HG02610 (cell line): ENCODE data around the gene FAM53A.
A peak's percentile ranks its signal among the peaks of the same experiment; 100 is the strongest.
"Not testable (repeated sequence)": the region's sequence is repeated elsewhere in the genome, so short reads cannot be mapped to it uniquely, and the experiment has no call there.

Experiments
- ATAC-seq: cut with Tn5 transposase; IDR thresholded peaks from one replicate; pipeline ENCODE4 v1.9.1; 2021; ENCODE audit warnings: mild to moderate bottlenecking, moderate library complexity; ENCODE audit not compliant: unreplicated experiment

Gene FAM53A

DNA sequence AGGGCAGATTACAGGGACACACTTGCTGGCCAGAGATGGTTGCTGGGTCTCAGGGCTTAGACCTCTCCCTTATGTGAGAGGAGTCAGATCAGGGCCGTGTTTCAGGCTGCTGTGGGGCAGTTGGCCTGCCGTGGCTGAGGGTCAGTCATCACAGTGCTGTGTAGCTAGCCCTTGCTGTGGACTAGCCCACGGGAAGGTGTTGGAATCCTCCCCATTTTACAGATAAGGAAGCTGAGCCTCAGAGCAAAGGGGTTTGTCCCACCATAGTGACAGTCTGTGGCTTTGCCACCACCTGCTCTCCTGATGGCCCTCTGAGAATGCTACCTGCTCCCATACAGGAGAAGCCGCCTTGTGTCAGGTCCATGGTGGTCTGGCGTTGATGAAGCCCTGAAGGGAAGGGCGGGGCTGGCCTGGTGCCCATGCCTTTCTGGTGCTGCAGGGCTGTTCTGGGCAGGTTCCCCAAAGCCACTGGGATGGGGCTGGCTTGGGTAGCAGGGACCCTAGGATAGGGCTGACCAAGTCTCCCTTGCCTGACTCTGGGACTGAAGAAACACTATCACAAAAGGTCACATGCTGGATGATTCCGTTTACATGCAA is 2.4 kb upstream of the FAM53A start:
- ATAC-seq, result no peak

- no peak for ATAC-seq
These were observed 1.4 kb upstream of the FAM53A start for GRCh38 chr4:1685235-1686150.

- peak; percentile 1 for ATAC-seq
These were observed 557 bp upstream of the FAM53A start for GRCh38 chr4:1684506-1685234.

GRCh38 chr4:1683261-1683735 is 815 bp downstream of the FAM53A start:
- no peak for ATAC-seq

DNA sequence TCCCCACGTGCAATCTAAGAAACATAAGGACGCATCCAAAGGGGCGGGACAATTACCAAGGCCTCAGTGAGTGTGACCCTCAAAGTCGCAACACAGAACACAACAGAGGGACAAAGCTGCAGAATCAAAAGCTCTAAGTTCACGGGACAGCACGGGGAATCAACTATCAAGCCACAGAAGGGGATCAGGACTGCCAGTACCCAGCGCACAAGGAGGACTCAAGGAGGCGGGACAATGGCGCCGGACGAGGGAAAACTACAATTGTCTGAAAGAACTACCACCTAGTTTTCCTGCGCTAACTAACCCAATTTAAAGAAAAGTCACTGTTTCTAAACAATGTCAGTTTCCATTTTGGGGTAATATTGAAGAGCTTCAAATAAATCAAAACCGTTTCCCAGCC is 1.3 kb downstream of the FAM53A start:
- no peak for ATAC-seq

- no peak for ATAC-seq
These were observed 5.9 kb downstream of the FAM53A start for GRCh38 chr4:1678244-1678643.

DNA sequence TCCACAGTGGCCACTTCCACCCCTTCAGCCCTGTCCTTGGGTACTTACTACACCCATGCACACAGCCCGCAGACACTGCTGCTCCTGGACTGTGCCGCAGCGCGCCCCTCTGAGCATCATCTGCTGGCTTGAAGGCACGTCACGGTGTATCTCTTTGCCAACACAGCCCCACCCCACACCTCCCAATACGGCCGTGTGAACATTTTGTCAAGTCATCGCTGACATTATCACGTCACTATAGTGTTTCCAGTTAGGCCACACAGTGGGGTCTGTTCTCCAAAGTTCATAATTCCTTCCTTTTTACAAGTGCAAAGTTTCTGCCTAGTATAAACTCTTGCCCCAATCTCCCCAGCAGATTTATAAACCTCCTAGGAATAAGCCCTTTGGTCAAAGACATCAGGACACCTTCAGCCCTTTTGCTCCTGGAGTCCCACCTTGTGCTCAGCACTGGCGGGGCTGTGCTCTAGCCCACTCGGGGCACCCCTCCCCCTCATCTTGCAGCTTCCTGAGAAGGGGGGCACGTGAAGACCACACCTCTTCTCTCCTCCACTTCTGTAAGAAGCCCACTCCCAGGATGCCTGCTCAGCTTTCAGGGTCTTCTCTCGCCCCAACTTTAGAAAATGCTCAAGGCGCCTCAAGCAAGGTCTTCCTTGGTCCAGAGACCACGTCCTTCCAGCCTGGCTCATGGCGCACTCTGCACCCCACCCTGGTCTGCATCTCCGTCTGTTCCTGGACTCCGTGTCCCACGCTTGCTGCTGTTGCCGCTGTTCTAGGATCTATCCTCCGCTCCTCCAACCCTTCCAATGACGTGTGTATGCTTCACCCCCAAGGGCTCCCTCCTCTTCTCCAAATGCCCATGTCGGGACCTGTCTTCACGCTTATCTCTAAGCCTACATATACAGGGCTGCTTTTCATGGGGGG is 7.2 kb downstream of the FAM53A start:
- no peak for ATAC-seq

- no peak for ATAC-seq
These were observed 8.3 kb downstream of the FAM53A start for GRCh38 chr4:1675802-1676137.

DNA sequence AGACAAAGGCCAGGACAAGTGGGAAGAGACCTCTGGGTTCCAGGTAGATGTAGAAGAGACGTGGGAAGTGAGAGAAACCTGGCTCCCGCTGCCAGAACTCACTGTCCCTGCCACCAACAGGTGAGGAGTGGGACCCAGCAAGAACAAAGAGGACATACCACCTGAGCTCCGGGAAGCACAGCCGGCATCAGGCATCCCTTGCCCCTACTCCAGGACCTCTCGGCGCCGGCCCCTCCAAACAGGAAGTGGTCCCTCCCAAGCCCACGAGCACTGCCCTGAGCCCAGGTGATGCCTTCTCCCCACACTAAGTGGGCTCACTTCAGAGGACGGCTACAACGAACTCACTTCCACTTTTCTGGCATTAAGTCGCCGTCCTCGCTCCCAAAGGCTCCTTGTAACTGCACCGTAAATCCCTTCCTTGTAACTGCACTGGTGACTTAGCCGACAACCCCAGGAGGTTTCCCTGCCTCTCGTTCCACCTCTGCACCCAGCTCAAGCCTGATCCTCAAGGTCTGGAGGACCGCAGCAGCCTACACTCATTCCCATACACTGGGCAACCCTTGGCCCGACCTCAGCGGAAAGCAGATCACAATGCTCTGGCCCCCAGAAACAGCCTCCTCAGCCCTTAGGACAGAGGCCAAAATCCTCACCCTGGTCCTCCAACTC is 8.8 kb downstream of the FAM53A start:
- no peak for ATAC-seq

- ATAC-seq, result no peak
These were observed 9.4 kb downstream of the FAM53A start for GRCh38 chr4:1674682-1675081.

DNA sequence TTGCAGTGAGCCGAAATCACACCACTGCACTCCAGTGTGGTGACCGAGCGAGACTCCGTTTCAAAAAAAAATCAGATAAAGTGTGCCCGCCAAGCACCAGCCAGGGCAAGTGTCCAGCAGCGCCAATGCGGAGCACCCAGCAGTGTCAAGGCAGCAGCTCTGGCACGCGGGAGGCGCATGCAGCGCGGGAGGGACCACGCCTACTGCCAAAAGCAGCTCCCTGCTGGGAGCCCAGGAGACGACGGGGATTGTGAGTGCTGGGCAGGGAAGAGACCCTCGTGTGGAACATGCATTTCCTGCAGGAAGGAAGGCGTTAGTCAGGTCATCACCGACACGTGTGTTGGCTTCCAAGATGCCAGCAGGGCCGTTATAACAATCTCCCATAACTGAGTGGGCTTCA is 10.4 kb downstream of the FAM53A start:
- ATAC-seq, result no peak

- ATAC-seq, result not testable (repeated sequence)
These were observed 13.1 kb downstream of the FAM53A start for GRCh38 chr4:1671011-1671410.

DNA sequence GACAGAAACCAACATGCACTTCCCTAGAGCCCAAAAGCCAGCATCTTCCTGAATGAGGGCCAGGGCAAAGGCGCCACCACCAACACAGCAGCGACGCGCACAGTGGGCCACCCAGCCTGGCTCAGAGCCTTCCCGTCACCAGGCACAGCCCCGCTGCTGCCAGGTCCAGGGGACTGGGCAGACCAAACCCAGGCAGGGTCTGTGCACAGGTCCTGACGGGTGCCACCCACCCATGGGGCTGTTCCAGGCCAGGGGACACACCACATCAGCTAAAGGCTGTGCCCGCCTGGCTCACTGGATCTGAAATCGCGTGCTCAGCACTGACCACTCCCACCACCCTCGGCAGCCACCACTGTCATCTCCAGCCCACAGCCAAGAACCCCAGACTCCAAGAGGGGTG is 13.8 kb downstream of the FAM53A start:
- ATAC-seq, result no peak

GRCh38 chr4:1669850-1670249 is 14.3 kb downstream of the FAM53A start:
- ATAC-seq, result no peak

- no peak for ATAC-seq
These were observed 14.8 kb downstream of the FAM53A start for GRCh38 chr4:1669270-1669669.

- ATAC-seq, result no peak
These were observed 15.6 kb downstream of the FAM53A start for GRCh38 chr4:1668488-1668840.

DNA sequence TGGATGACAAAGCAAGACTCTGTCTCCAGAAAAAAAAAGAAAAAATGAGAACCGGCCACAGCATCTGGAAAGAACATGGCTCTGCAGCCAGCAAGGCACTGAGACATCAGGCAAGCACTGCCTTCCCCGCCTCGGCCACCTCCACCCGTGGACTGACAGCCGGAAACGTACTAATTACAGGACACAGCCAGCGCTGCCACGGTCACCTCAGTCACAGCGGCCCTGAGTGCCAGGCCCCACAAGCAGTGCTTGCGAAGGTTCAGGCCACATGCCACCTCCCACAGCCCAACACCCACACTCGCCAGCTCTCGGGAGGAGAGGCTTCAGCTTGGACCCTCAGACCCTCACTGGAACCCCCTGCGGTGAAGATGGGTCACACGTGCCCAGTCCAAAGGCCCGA is 16.8 kb downstream of the FAM53A start:
- ATAC-seq, result no peak

GRCh38 chr4:1666391-1666790 is 17.7 kb downstream of the FAM53A start:
- no peak for ATAC-seq

DNA sequence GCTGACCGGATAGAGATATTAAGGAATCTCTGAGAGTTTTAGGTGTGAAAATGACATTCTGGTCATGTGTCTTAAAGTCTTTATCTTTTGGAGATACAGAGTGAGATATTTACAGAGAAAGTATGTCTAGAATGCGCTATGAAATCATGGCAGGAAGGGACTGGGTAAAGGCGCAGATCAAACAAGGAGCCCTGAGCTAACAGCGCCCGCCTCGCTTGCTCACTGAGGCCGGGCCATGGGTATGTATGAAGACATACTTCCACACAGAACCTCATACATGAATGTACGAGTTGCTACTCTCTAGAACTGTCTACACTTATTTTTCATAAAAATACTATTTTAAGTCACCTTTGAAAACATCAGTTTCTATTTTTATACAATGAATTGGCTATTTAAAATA is 20.0 kb downstream of the FAM53A start:
- no peak for ATAC-seq

- no peak for ATAC-seq
These were observed 20.6 kb downstream of the FAM53A start for GRCh38 chr4:1663549-1663948.
